Brain pericyte (primary cell): Measurements from ENCODE around the gene GOLGA8J.
"Not testable (repeated sequence)": the region's sequence is repeated elsewhere in the genome, so short reads cannot be mapped to it uniquely, and the experiment has no call there.

ENCODE experiments used
- DNase-seq: peaks from one replicate; pipeline ENCODE4 v3.0.0-alpha.2; 2012; ENCODE audit warnings: low read depth, low spot score

GOLGA8J gene

GRCh38 chr15:30082655-30083054 is at the start of gene GOLGA8J:
Gene GOLGA8J, plus strand, starts transcription at chr15:30082955. Its CDS starts 98 bp downstream, at chr15:30083053.
- DNase-seq, result not testable (repeated sequence)

DNA sequence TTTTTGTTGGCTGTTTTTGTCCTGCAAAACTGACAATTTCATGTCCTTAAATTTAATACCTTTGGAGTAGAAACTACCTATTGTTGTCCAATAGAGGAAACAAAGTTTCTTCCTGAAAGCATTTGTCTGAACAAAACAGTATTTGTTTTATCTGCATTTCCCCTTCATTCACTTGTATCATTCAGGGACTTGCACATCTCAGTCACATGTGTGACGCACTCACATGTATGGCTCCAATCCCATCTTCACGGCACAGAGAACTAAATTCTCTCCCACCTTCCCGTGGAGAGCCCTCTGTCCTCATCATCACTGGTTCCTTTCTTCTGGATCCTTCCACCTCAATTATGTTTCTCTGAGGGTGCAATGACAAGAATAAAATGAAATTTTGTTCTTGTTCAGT is 49.5 kb upstream of the GOLGA8J start:
- no peak for DNase-seq

DNA sequence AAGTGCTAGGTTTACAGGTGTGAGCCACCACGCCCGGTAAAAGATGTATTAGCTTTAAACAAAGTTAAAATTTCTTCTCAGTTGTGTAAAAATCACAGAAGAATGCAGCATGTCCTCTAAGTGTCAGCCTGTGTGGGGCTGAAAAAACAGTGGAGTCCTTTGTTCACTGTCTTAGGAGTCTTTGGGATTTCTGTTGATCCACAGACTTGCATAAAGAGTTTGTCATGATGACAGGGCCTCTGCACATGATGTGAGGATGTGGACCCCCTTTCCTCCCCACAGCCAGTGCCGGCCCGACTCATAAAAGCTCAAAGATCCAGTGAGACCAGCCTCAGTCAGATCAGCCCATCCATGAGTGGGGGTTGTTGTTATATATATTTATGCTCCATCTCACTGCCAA is 49.0 kb upstream of the GOLGA8J start:
- no peak for DNase-seq

DNA sequence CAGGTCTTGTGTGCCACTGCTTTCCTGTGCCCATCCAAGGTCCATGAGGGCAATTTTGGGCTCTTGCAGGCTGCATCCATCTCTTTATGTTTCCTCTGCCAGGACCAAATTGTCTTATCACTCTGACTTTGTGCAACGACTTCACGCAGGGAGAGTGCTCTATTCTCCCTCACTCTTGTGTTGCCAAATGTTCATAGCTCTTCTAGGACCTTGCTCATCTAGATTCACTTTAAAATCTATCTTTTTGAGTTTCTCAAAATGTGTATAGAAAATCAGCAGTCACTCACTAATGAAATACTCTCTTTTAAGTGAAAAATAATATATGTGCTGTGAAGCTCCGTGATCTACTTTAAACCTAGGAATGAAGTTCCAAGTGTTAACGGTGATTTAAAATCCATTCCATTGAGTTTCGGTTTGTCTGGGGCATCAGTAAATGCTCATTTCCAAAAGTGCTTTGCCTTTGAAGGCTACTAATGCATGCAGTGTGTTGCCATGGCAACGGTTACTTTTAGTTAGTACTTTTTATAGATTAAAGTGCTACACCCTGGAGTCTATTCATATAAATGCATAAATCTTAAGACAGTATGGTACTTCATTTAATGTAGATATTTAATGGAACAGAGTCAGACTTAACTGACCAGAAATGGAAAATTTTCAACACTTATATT is 46.6 kb upstream of the GOLGA8J start:
- no peak for DNase-seq

GRCh38 chr15:30038667-30039523 is 43.9 kb upstream of the GOLGA8J start:
- DNase-seq, result no peak

DNA sequence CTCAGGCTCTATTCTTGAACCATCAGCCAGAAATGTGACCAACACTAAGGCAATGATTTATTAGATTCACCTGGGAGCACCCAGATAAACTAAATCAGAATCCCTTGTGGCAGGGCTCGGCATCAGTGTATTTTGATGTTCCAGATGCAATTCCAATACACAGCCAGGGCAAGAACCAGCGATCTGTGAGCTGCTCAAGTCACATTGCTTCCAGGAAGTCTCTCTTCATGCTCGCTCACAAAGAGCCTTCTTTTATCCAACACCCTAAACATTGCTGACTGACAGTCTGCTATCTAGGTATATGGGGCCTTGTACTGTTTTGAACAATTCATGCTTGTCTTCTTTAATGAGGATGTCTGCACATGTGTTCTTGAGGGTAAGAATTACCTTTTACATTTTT is 40.9 kb upstream of the GOLGA8J start:
- DNase-seq, result no peak

DNA sequence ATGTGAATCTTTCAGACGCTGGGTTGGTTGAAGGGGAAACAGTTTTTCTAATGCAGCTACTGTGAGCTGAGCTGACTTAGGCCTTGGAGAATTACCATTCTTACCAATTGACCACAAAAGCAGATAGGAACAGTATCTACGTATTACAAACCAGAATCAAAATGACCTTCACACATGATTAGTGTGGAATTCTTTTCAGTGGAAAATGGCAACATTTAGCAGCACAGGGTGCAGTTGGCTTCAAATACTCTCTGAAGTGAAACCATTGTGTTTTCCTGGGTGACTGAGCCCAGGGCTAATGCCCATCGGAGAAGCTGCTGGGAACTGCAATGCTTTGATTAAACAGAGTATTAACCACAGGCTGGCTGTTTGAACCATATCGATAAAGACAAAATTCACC is 40.2 kb upstream of the GOLGA8J start:
- DNase-seq, result no peak

DNA sequence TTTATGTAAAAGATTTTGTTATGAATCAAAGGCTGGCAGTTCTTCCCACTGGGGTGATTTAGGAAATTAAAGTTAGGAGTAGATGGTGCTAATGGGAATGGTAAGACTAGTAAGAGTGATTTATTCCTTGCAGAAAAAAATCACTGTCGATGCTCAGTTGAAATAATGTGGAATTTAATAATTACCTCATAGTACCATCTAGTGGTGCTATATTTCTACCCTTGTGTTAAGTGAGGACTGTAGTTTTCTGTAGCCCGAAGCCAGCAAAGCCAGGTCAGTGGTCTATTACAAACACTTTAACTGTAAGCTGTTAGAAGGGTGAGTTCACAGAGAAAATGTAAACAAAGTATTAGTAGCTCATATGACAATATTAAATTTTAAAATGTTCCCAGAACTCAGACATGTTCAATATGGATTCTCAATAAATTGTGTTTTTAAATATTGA is 39.5 kb upstream of the GOLGA8J start:
- no peak for DNase-seq

DNA sequence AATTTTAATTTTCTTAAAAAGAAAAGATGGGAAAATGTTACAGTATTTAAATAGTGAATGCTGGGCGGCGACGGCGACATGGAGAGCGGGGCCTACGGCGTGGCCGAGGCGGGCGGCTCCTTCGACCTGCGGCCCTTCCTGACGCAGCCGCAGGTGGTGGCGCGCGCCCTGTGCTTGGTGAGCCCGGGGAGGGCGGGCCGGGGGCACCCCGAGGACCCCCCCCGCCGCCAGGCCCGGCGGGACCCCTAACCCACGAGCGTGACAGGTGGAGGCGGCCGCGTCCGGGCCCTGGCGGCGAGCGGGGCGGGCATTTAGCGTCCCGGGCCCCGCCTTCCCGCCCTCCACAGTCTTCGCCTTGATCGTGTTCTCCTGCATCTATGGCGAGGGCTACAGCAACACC is 38.4 kb upstream of the GOLGA8J start:
- DNase-seq, result no peak

DNA sequence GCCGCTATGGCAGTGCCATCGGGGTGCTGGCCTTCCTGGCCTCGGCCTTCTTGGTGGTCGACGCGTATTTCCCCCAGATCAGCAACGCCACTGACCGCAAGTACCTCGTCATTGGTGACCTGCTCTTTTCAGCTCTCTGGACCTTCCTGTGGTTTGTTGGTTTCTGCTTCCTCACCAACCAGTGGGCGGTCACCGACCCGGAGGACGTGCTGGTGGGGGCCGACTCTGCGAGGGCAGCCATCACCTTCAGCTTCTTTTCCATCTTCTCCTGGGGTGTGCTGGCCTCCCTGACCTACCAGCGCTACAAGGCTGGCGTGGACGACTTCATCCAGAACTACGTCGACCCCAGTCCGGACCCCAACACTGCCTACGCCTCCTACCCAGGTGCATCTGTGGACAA is 37.9 kb upstream of the GOLGA8J start:
- not testable (repeated sequence) for DNase-seq

DNA sequence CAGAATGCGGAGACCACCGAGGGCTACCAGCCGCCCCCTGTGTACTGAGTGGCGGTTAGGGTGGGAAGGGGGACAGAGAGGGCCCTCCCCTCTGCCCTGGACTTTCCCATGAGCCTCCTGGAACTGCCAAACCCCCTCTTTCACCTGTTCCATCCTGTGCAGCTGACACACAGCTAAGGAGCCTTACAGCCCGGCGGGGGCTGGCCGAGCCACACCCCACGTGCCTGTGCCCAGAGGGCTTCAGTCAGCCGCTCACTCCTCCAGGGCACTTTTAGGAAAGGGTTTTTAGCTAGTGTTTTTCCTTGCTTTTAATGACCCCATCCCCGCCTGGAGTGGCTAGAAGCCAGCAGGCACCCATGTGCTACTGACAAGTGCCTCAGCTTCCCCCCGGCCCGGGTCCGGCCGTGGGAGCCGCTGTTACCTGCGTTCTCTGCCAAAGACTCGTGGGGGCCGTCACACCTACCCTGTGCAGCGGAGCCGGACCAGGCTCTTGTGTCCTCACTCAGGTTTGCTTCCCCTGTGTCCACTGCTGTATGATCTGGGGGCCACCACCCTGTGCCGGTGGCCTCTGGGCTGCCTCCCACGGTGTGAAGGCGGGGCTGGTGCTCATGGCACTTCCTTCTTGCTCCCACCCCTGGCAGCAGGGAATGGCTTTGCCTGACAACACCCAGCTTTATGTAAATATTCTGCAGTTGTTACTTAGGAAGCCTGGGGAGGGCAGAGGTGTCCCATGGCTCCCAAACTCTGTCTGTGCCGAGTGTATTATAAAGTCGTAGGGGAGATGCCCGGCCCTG is 37.3 kb upstream of the GOLGA8J start:
- DNase-seq, result not testable (repeated sequence)

- DNase-seq, result no peak
Observed at GRCh38 chr15:30046430-30046829, 36.3 kb upstream of the GOLGA8J start.

- no peak for DNase-seq
Observed at GRCh38 chr15:30055604-30056003, 27.2 kb upstream of the GOLGA8J start.

DNA sequence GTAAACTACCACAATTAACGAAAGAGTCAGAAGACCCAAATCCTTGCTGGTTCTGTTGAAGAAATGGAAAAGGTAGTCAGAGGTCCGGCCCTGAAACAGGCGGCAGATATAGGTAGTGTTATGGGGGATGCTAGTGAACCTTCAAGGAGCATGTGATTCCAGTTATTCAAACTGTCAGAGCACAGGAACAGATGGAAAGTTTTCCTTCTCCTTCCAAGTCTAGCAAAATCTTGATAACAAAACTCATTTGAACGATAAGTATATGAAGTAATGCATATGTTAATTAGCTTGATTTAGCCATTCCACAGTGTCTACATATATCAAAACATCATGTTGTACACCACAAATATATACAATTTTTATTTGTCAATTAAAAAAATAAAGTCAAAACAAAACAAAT is 26.6 kb upstream of the GOLGA8J start:
- DNase-seq, result no peak

- no peak for DNase-seq
Observed at GRCh38 chr15:30059771-30060170, 23.0 kb upstream of the GOLGA8J start.

DNA sequence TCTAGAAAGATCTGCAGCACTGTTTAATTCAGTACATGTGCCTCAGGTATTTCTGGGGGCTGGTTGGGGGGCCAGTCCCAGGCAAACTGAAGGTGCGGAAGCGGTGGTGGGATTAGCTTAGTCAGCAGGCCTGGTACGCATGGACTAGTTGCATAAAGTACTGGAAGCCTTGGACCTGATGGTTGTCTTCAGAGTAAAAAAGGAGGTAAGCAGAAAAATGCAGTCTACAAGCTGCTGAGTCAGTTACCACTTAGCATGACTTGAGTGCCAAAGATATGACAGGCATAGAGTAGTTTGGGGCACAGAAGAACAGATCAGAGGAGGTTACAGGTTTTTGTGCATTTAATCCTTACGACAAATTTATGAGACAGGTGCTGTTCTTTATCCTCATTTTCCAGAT is 19.9 kb upstream of the GOLGA8J start:
- no peak for DNase-seq

DNA sequence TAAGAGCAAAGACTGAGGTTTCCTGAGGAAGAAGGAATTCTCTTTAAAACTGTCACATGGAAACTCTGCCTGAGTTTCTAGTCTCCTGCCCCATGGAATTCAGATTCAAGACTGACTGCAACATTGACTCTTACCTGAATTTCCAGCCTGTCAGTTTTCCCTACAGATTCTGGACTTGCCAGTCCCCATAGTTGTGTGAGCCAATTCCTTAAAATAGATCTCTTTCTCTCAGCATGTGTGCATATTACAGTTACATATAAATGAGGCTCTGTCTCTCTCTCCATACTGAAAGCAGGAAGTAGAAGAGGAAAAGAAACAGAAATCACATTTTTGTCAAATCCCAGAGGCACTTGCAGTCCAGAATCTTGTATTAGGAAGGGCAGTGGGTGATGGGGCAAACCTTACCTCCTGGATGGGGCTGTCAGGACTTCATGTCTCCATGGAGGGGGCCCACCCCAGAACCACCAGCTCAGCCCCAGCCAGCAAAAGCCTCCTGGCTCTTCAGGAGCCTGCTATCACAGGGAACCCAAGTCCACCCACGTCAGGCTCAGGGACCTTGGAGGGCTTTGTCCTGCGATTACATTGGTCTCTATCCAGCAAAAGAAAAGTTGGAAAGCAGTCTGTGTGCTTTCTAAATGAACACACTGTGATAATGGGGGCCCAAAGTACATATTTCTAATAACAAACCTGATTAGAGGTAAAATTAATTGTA is 18.8 kb upstream of the GOLGA8J start:
- no peak for DNase-seq

DNA sequence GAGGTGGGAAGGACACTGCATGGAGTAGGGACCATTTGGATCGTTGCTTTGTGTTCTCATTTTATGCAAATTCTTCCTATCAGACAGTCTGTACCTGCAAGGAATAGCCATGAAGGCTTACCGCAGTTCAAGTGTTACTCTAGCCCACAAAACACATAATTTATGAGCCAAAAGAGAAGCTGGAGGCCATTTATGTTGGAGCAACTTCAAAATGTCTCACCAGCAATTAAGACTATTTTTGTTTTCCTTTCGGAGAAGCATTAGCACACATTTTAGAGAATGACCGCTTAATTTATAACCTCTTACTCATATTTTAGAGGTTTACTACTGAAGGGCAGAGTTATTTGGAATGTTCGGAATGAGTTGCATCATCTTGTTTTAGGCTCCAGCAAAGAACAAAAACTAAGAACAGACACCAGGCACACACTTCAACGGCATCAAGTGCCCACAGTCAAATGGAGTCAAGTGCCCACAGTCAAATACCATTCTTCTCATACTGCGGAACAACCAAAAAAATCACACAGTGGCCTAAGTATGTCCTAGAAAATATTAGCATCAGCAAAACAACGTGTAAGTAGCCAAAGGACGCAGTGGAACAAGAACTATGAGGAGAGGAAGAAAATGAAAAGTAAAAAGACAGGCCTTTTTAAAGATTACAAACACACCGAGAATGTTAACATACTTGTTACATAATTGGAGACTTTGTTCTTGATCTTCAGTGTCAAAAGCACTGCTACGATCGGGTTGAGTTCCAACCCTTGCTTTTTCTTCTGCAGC is 17.5 kb upstream of the GOLGA8J start:
- DNase-seq, result no peak

DNA sequence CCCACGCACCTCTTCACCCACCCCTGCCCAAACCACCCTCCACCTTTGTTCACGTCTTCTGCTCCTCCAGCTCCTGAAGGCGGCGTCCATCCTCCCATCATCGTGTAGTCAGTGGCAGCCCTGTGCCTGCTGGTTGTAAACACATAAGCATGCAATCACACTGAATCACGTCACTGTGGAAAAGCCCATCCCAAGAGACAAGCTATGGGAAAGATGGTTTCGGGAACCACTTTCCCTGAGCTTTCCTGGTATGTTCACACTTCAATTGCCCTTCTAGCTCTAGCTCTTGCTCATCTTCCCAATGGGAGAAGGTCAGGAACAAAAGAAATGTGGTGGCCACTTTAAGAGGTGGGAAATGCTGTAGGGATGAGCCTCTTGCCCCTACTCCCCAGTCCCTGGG is 14.4 kb upstream of the GOLGA8J start:
- no peak for DNase-seq

DNA sequence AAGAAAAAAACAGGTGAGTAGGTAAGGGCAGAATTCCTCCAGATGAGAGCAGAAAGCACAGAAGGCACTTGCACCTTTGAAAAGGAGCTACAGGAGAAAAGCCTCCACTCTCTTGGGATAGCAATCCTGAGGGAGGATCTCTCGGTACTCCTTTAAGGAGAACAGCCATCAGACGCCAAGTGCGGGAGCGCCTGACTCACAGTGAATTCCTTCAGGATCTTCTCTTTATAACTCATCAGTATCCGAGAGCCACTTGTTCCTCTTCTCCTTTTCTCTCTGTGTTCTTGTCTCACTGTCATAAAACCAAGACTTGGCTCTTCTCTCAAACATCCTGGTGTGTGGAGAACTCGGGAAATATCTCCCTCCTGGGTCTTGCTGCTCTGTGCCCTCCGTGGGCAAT is 10.1 kb upstream of the GOLGA8J start:
- DNase-seq, result no peak

DNA sequence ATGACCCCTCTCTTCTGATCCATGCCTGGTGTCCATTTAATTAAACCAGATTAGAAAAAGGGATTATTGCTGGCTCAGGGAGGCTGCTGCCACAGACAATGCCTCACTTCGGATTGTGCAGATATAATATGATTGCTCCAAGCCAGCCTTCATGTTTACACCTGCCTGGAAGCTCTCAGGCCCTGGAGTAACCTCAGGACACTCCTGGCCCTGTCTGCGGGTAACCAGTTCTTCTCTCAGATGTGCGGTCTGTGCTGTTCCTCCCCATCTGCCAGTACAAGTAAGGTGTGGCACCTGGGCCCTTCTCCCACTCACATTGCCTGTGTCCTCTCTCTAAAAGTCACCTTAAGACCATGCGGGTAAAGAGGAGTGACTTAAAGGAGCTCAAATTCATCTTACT is 8.8 kb upstream of the GOLGA8J start:
- DNase-seq, result no peak
